Loucy (cell line): ENCODE data around the gene KIF22.

Experiments
- EZH2phosphoT487 ChIP-seq: fragments of 200-600 bp; IDR thresholded peaks from 2 replicates; pipeline ENCODE4 v1.6.1; 2018; ENCODE audit warnings: antibody characterized with exemption, mild to moderate bottlenecking, moderate library complexity, borderline replicate concordance
- TF ChIP-seq, protein P1 (sequence below): fragments of 200-600 bp; sonication (generic); conservative IDR thresholded peaks from 2 replicates; pipeline ENCODE4 v1.5.1; 2014; ENCODE audit warnings: mild to moderate bottlenecking, antibody characterized with exemption, low read length

DNA sequence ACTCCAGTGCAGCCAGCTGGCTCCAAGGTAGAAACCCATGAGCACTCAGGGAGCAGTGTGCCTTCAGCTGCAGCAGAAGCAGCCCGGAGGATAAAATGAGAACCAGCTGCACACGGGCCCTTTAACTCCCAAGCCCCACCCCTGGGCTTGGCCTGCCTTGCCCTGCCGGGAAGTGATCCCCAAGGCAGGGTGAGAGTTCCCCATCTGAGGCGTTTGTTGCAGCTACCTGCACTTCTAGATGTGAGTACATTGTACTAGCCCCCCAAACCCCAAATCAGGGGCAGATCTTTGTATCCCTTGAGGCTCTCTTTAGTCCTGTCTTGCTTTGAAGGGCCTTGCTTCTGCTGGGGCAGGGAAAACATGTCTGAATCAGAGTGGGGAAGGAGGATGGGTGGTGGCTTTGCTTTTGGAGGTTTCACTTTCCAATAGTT lies 29.7 kb downstream of the KIF22 start, which contains the start of gene MVP:
- TF ChIP-seq, protein P1, sequence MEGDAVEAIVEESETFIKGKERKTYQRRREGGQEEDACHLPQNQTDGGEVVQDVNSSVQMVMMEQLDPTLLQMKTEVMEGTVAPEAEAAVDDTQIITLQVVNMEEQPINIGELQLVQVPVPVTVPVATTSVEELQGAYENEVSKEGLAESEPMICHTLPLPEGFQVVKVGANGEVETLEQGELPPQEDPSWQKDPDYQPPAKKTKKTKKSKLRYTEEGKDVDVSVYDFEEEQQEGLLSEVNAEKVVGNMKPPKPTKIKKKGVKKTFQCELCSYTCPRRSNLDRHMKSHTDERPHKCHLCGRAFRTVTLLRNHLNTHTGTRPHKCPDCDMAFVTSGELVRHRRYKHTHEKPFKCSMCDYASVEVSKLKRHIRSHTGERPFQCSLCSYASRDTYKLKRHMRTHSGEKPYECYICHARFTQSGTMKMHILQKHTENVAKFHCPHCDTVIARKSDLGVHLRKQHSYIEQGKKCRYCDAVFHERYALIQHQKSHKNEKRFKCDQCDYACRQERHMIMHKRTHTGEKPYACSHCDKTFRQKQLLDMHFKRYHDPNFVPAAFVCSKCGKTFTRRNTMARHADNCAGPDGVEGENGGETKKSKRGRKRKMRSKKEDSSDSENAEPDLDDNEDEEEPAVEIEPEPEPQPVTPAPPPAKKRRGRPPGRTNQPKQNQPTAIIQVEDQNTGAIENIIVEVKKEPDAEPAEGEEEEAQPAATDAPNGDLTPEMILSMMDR, result no peak
- TF ChIP-seq EZH2phosphoT487, result no peak
